GM19452 (cell line): Measurements from ENCODE around the gene CPLX1.
"Not testable (repeated sequence)": the region's sequence is repeated elsewhere in the genome, so short reads cannot be mapped to it uniquely, and the experiment has no call there.

ENCODE experiments used
- ATAC-seq: cut with Tn5 transposase; IDR thresholded peaks from one replicate; pipeline ENCODE4 v1.9.1; 2021; ENCODE audit not compliant: unreplicated experiment

Gene CPLX1

DNA sequence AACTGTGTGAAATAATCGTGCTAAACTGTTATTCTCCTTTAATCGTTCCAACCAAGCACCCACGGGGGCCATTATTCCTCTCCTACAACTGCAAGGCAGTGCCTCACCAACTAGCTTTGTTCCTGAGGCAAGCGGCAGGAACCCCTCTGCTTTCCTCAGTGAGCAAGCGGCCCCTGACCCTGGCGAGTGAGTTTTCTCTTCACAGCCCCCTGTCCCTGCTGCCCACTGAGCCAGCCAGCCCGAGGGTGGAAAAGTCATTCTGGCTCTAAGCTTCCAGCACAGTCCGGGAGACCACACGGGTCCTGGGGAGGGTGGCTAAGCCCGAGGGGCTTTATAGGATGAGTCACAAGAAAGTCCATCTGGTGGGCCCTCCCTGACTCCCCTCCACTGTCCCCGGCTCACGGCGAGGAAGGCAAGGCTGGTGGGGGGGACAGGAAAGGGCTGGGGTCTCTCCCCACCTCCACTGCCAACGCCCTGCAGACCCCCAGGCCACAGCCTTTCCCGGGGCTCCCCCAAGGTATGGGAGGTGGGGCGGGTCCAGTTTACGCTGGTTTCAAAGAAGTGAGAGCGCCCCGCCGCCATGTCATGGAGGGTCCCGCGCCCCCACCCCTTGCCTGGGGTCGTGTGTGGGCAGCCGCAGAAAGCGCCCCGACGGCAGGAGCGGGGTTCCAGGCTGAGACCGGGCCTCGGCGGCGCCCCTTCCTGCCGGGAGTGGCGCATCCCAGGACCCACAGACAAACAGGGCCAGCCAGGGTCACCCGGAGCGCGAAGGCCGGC lies 45.0 kb downstream of the CPLX1 start:
- ATAC-seq: peak; percentile 6

DNA sequence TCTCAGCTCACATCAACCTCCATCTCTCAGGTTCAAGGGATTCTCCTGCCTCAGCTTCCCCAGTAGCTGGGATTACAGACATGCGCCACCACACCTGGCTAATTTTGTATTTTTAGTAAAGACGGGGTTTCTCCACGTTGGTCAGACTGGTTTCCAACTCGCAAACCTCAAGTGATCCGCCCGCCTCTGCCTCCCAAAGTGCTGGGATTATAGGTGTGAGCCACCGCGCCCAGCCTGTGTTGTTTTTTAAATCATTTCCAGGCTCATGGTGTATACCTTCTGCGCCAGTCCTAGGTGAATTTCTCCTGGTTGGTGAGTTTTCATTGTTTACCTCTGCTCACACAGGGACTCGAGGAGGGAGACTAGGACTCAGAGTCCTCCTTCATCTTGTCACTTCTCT lies 45.7 kb downstream of the CPLX1 start:
- ATAC-seq: not testable (repeated sequence)

DNA sequence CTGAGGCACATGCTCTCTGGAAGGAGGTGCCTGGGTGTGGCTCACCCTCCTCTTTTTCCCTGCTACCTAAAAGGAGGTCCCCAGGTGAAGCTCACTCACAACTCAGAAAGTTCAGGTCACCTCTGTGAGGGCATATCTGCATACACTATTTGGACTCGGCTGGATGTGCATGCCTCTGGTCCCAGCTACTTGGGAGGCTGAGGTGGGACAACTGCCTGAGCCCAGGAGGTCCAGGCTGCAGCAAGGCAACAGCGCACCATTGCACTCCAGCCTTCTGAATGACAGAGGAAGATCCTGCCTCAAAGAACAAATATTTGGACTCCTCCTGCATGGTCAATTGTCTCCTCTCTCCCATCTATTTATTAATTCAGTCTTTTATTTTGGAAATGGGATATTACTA lies 46.4 kb downstream of the CPLX1 start:
- no peak for ATAC-seq

DNA sequence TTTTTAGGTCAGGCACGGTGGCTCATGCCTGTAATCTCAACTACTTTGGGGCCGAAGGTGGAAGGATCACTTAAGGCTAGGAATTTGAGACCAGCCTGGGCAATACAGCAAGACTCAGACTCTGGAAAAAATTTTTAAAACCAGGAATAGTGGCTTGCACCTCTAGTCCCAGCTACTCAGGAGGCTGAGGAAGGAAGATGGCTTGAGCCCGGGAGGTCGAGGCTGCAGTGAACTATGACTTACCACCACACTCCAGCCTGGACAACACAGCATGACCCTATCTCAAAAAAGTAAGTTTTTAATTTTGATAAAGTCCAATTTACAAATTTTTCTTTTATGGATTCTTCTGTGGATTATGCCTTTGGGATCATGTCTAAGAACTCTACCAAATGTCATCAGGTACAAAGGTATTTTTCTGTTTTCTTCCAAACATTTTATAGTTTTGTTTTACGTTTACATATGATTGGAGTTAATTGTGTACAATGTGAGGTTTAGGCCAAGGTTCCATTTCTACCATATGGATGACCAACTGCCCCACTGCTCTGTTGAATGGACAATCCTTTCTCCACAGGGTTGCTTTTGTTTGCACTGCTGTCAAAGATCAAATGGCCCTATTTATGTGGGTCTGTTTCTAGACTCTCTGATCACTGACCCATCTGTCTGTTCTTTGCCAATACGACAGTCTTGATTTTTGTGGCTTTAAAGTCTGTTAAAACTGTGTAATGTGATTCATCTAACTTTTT lies 48.2 kb downstream of the CPLX1 start:
- no peak for ATAC-seq

DNA sequence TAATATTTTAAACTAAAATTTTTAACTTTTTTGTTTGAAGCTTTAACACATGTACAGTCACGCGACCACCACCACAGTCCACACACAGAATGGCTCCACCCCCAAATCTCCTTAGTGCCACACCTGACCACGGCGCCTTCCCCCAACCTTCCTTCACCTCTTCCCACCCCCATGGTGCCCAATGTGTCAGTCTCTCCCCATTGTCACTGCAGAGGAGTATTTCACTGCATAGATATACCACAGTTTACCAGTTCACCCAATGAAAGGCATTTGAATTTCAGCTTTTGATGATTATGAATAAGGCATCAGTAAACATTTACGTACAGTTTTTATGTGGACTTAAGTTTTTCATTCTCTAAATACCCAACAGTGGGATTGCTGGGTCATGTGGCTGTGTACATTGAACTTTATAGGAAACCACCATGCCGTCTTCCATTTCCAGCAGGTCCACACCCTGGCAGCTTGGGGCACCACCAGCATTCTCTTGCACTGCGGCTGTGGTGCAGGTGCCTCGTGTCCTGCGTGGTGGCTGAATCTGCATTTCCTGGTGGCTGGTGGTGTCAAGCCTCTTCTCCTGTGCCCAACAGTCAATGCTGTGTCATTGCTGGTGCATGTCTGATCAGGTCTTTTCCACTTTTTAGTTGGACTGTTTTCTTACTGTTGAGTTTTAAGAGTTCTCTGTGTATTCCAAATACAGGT lies 49.0 kb downstream of the CPLX1 start:
- ATAC-seq: no peak

DNA sequence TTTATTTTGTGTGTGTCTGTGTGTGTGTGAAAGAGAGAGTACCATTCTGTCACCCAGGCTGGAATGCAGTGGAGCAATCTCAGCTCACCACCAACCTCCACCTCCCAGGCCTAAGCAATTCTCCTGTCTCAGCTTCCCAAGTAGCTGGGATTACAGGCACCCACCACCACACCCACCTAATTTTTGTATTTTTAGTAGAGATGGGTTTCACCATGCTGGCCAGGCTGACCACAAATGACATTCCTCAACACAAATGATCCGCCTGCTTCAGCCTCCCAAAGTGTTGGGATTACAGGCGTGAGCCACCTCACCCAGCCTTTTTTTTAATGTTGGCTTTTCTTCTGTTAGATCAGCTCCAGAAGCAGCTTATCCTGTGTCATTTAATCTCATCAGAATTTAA lies 50.4 kb downstream of the CPLX1 start:
- not testable (repeated sequence) for ATAC-seq

DNA sequence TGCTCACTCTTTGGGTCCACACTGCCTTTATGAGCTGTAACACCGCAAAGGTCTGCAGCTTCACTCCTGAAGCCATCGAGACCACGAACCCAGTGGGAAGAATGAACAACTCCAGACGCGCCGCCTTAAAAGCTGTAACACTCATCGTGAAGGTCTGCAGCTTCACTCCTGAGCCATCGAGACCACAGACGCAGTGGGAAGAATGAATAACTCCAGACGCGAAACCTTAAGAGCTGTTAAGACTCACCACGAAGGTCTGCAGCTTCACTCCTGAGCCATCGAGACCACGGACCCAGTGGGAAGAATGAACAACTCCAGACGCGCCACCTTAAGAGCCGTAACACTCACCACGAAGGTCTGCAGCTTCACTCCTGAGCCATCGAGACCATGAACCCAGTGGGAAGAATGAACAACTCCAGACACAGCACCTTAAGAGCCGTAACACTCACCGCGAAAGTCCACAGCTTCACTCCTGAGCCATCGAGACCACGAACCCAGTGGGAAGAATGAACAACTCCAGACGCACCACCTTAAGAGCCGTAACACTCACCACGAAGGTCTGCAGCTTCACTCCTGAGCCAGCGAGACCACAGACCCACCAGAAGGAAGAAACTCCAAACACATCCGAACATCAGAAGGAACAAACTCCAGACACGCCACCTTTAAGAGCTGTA lies 51.4 kb downstream of the CPLX1 start:
- not testable (repeated sequence) for ATAC-seq

DNA sequence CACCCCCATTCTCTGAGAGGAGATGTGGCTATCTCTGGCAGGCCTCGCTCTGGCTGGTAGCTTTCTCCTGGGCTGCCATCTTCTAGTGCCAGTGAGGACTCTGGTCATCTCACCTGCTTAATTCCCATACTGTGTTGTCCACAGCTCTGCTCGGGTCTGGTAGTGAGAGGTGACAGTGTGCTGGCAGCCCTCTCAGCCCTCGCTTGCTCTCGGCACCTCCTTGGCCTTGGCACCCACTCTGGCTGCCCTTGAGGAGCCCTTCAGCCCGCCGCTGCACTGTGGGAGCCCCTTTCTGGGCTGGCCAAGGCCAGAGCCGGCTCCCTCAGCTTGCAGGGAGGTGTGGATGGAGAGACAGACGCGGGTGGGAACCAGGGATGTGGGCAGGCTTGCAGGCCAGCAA lies 52.7 kb downstream of the CPLX1 start:
- no peak for ATAC-seq

DNA sequence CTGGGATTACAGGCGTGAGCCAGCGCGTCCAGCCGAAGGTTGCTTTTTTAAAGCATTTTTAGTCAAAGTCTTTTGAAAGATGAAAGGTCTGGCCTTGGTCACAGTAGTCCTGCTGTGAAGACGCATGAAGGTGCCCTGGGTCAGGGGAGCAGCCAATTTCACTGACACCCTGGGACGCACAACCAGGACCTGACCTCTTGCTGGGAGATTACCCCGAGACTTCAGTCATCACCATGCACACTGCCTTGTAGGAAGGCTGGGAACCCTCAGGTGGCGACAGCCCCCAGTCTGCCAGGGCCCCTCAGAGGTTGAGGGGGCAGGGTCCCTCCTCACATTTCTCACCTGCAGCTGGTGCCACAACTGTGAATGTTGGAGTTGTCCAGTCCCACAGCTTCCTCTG lies 53.2 kb downstream of the CPLX1 start:
- no peak for ATAC-seq

DNA sequence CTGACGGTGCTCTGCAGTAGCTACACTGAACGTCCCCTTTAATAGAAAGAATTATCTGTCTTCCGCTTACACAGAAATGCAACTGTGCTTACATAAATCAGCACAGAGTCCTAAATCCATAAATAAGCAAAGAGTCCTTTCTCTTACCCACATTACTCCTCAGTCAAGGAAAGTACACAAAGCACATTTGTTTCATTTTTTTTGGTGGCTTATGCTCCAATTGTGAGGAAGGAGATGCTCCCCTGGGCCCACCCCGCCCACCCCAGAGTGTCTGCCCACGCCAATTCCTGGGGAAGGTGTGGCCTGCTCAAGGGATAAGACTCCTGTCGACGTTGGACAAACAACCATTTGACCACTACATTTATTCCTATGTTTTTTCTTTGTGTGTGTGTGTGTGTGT lies 53.8 kb downstream of the CPLX1 start:
- ATAC-seq: no peak

DNA sequence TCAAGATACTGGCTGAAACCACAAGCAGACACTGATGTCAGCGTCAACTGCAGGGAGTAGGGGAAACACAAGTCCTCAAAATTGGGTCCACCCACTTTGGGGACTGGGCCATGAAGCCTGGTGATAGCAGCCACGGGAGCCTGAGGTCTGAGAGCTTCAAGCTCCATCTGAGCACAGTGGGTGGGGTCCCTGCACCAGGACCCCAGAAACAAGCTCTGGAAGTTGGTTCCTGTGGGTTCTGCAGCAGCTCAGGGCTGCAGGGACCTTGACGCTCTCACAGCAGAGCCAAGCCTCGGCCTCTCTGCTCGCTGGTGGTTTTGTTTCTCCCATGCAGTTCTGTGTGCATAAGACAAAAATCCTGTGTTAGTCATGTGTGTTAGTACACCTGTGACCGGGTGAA lies 54.5 kb downstream of the CPLX1 start:
- no peak for ATAC-seq

DNA sequence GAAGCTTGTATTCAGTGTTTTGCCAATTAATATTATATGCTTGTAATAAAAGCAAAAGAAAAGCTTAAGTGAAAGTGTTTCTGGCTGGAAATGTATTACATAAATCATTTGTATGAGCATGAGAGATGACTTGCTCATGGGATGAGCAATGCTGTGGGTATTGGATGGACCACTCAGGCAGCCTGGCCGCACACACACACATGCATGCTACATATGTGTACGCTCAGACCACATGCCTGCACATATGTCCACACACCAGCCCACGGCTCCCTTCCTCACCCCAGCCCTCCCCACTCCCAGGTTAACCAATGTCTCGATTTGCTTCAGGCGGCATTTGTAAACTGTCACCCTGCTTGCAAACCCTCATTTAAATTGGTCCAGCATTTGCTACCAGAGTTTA lies 55.9 kb downstream of the CPLX1 start:
- no peak for ATAC-seq

DNA sequence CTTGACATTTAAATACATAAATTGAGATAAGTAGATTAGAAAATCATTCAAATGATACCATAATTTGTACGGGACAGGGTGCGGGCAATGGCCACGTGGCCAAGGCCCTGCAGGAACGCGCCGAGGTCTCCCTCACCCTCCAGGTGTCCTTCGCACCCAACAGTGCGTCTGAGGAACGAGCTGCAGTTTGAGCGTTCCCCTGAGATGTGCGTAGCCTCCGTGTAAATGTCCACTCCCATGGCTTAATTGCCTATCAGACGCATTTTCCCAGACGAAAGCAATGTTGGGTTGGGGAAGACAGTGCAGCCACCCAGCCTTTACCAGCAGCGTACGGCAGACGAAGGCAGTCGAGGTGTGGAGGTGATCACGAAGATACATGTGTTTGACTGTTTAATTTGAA lies 56.4 kb downstream of the CPLX1 start:
- no peak for ATAC-seq

DNA sequence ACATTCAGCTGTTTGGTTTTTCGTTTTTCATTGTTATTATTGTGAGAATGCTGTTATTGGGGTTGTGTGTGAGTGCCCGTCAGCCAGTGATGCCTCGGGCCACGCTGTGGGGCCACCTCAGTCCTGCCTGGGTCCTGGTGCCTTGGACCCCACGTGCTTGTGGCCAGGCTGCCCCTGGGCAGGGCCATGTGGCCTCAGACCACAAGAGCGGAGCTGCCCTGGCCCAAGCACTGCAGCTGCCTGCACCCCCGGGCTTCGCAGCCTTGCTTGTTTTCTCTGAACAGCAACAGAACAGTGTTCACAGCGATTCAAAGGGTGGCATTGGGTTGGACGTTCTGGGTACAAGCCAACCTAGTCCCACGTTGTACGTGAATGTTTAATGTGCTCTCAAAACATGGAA lies 56.9 kb downstream of the CPLX1 start:
- ATAC-seq: no peak

DNA sequence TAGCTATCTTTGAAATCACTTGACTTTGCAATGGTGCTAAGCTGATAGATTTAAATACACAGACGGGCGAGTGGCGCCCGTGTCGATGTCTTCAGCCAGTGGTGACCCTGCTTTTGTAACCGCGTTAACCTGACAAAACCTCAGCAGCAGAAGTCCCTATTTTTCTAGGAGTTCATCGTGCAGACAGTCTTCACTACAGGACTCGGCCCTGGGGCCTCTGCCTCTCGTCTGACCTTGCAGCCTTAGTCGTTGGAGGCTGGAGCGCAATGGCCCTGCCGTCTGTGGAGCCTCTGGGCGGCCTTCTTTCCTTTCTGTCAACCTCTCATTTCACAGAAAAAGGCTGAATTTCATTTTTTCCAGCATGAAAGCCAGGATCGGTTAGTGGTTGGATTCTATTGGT lies 57.9 kb downstream of the CPLX1 start:
- ATAC-seq: no peak

DNA sequence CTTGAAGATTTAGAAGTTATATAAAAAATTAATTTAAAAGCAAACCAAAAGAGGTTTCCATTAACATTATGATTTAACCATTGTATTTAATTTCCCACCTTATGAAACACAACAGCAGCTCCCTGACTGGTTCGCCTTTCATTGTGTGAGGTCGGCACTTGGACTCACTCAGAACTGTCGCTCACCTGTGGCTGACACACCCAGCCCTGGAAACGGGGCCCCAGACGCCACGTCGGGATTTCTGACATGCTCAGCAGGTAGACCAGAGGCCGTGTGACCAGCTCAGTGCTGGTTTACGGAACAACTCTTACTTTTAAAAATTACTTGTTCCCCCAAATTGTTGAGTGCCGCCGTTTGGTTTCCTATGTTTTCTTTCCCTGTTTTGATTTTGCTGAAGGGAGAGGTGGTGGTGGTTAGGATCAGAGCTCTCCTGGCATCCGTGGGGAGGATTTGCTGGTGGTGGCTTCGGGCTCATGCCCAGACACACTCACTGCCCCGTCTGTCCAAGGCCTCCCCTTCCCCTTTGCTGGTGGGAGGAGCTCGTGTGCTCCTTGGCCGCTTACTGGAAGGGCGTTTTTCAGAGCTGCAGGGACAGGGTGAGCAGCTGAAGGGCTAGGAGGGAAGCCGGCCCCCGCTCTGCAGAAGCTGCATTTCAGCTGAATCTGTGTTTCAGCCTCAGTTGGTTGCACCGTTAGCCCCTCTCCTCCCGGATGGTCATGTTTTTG lies 59.2 kb downstream of the CPLX1 start:
- ATAC-seq: no peak

DNA sequence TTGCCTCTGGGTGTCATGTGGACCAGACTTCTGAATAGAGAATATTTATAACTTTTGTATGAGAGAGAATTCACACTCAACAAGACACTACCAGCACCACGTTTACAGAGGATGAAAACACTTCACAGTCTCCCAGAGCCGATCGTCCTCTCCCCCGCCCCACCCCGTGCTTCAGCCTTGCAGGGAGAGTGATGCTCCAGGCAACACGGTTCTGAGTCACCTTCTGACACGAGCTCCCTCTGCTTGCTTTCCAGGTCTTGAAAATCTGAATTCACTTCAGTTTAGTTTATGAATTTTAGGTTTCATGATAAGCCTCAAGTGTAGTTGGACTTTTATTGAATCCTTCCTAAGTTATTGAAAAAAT lies 59.8 kb downstream of the CPLX1 start:
- ATAC-seq: no peak

DNA sequence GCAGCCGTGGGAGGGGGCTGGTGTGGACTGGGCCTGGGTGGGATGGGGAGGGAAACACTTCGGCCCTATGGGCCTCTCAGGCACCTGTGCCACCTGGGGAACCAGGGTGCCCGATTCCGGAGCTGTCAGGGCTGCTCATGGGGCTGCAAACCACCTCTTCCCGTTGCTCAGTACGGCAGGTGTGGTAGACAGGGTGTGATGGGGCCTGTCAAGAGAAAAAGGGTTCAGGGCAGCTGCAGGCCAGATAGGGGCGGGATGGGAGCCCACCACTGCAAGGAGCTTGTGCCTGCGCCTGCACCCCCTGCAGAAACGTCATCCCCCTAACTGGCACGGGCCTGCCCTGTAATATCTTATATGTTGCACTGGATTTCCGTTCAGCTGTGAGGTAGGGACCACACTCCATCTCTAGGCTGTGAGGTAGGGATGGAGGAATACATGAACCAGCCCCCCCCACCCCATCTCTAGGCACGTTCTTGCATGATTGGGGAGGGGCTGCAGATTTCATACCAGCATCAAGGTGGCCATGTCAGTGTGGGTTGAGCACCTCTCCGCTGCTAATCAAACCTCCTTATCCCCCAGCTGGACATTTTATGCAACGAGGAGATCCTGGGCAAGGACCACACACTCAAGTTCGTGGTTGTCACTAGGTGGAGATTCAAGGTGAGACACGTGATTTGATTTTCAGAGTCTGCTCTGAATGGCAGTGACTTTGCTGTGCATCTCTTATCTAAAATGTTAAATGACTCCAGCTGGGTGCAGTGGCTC lies 61.3 kb downstream of the CPLX1 start:
- ATAC-seq: no peak

DNA sequence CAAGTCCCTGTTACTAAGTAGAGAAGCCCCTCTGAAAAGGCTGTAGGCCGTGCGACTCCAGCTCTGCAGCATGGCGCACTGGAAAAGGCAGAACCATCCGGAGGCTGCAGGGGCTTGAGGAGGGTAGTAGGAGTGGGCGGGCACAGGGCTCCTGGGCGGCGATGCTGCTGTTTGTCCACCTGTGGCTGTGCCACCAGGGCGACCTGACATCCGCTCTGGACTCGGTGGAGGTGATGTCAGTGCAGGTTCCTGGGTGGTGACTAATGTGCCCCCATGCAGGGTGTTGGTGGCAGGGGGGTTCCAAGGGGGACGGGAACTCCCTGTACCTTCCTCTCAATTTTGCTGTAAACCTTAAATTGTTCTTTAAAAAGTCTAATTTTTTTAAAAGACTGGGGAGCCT lies 62.0 kb downstream of the CPLX1 start:
- no peak for ATAC-seq

DNA sequence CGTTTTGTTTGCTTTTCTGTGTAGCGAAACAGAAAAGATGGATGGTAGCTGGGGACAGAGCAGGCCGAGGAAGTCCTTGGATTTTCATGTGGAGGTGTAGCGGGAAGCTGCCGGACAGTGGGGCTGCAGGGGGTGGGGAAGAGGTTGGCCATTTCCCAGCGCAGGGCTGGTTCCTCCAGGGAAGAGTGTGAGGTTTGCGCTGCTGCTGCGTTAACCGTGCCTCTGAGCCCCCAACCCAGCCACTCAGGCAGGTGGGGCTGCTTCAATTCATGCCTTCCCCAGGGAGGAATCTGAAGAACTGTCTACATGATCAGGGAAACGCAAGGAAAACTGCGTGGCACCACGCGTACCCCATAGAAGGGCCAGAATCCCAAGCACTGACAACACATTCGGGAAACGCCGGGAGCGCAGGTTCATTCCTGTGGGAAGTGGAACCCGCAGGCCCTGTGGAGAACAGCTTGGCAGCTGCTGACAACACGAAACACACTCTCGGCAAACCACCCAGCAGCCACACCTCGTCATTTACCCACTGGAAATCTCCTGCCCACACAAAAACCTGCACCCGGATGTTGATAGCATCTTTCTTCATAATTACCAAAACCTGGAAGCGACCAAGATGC lies 62.6 kb downstream of the CPLX1 start:
- ATAC-seq: no peak
